K562 (cell line): ENCODE data around the gene TBC1D17. TPM values are rescaled to one million over a fixed set of nuclear protein-coding genes. Genes with fewer than 3 reads are reported as not detected.

ENCODE experiments used
- ATAC-seq: fragments of 200-7000 bp; cut with Tn5 transposase; 3 replicates; pipeline ENCODE4 v1.9.1; 2020; ENCODE audit warnings: moderate library complexity
- BruUV-seq: library from RNA; stranded (reverse); fragments of 400-500 nt; replicated peaks from 2 replicates; lab custom pipeline; 2021; lab: Mats Ljungman, UMichigan
- CTCF ChIA-PET: fragments of 300-600 bp; formaldehyde crosslinking; extraction: SDS; loops from one replicate; lab custom pipeline; 2021; ENCODE audit warnings: low intra/inter-chr PET ratio; lab: Yijun Ruan, JAX
- POLR2A ChIA-PET: fragments of 300-600, 350-650 bp; sonication (Branson Sonifier 250); formaldehyde crosslinking; extraction: SDS; loops from one replicate; lab custom pipeline; 2021; ENCODE audit warnings: antibody characterized with exemption, inconsistent platforms; lab: Yijun Ruan, JAX
- DNase-seq, 4 experiments: peaks; one replicate each; pipeline versions ENCODE4 v3.0.0 to v3.0.0-alpha.2; 2011 to 2018; ENCODE audit warnings: low spot score in 3 of 4, mixed read lengths in 3 of 4; ENCODE audit errors: extremely low read depth in 1 of 4
- FAIRE-seq: peaks from 2 replicates; lab custom pipeline; 2011; peaks lifted over from hg19 to GRCh38; lab: Jason Lieb, UNC
- H2AFZ ChIP-seq: 2 replicates; pipeline ENCODE4 v1.6.0; 2011; ENCODE audit warnings: low read depth, low read length, control low read depth, inconsistent platforms
- H3K27ac ChIP-seq: fragments of 200-600 bp; 3 replicates; pipeline ENCODE4 v1.8.0; 2011; ENCODE audit warnings: low read depth, mild to moderate bottlenecking, control low read depth, inconsistent platforms, low read length, moderate library complexity, mixed read lengths; ENCODE audit errors: extremely low read depth
- H3K27me3 ChIP-seq, 2 experiments: fragments of 300-600 bp in 1 of 2; 2 replicates in 1 of 2; 3 replicates in 1 of 2; pipeline versions ENCODE4 v1.6.0 to v1.8.0; 2011; ENCODE audit warnings: inconsistent platforms in 2 of 2, low read length in 2 of 2, mild to moderate bottlenecking in 1 of 2, mixed read lengths in 1 of 2, moderate library complexity in 1 of 2; ENCODE audit not compliant: control insufficient read depth in 2 of 2, insufficient read depth in 2 of 2
- H3K36me3 ChIP-seq: fragments of 300-600 bp; 3 replicates; pipeline ENCODE4 v1.8.0; 2011; ENCODE audit warnings: mild to moderate bottlenecking, low read length, inconsistent platforms; ENCODE audit not compliant: control insufficient read depth, insufficient read depth
- H3K4me1 ChIP-seq, 2 experiments: fragments of 200-600 bp in 1 of 2; replicated peaks in 1 of 2; 2 replicates in 1 of 2; 3 replicates in 1 of 2; pipeline versions ENCODE4 v1.5.1 to v1.8.0; 2011; ENCODE audit warnings: inconsistent platforms in 2 of 2, low read length in 2 of 2, mild to moderate bottlenecking in 1 of 2, mixed read lengths in 1 of 2, moderate library complexity in 1 of 2; ENCODE audit not compliant: control insufficient read depth in 2 of 2, insufficient read depth in 2 of 2
- H3K4me2 ChIP-seq: 2 replicates; pipeline ENCODE4 v1.6.1; 2011; ENCODE audit warnings: low read length, control low read depth, inconsistent platforms, mixed read lengths; ENCODE audit not compliant: insufficient read depth
- H3K4me3 ChIP-seq: fragments of 200-600 bp; sonication (generic), shearing (Covaris generic); 2 replicates; pipeline ENCODE4 v1.5.1; 2016; ENCODE audit warnings: control low read depth, inconsistent platforms
- H3K79me2 ChIP-seq: fragments of 200-600 bp; 3 replicates; pipeline ENCODE4 v1.8.0; 2011; ENCODE audit warnings: low read length, inconsistent platforms; ENCODE audit not compliant: control insufficient read depth, insufficient read depth
- H3K9ac ChIP-seq, 2 experiments: 2 replicates each; pipeline versions ENCODE4 v1.6.0 to v1.6.1; 2011; ENCODE audit warnings: low read depth in 2 of 2, low read length in 2 of 2, control low read depth in 1 of 2, inconsistent platforms in 1 of 2, mild to moderate bottlenecking in 1 of 2, mixed read lengths in 1 of 2; ENCODE audit not compliant: insufficient read depth in 1 of 2
- H3K9me1 ChIP-seq: one replicate; pipeline ENCODE4 v1.6.0; 2011; ENCODE audit warnings: inconsistent platforms, mild to moderate bottlenecking, low read length, moderate library complexity; ENCODE audit not compliant: control insufficient read depth, insufficient read depth
- H3K9me3 ChIP-seq: replicated peaks from 2 replicates; pipeline ENCODE4 v1.5.1; 2011; ENCODE audit warnings: low read depth, low read length, inconsistent platforms; ENCODE audit not compliant: control insufficient read depth, insufficient read depth
- H4K20me1 ChIP-seq: replicated peaks from 2 replicates; pipeline ENCODE4 v1.6.1; 2011; ENCODE audit warnings: low read length, inconsistent platforms, mixed read lengths; ENCODE audit not compliant: control insufficient read depth, insufficient read depth
- DACH1 ChIP-seq: fragments of 450-650 bp; IDR thresholded peaks from 2 replicates; pipeline ENCODE4 v1.6.1; 2018; ENCODE audit not compliant: partially characterized antibody
- ELF2 ChIP-seq: fragments of 250-450 bp; sonication (Bioruptor Pico); IDR thresholded peaks from 2 replicates; pipeline ENCODE4 v1.5.0; 2021; ENCODE audit warnings: mild to moderate bottlenecking
- FOSL1 ChIP-seq: fragments of 200-800 bp; sonication (Bioruptor generic); conservative IDR thresholded peaks from 2 replicates; pipeline ENCODE4 v1.6.1; 2016; ENCODE audit warnings: missing genetic modification characterization, missing compliant biosample characterization
- GTF3C2 ChIP-seq: IDR thresholded peaks from 3 replicates; pipeline ENCODE4 v1.6.1; 2011; ENCODE audit warnings: borderline replicate concordance, mild to moderate bottlenecking, moderate library complexity; ENCODE audit not compliant: insufficient read length; ENCODE audit errors: extremely low read depth
- POLR2G ChIP-seq: fragments of 200-400 bp; formaldehyde crosslinking; IDR thresholded peaks from 2 replicates; pipeline ENCODE4 v1.6.1; 2017; ENCODE audit warnings: low read depth, mild to moderate bottlenecking, antibody characterized with exemption, low read length, moderate library complexity
- SRSF7 ChIP-seq: fragments of 200-400 bp; formaldehyde crosslinking; optimal IDR thresholded peaks from 2 replicates; pipeline ENCODE3; 2017; ENCODE audit warnings: mild to moderate bottlenecking, low read depth, low read length
- ZFP36 ChIP-seq: fragments of 150-350 bp; IDR thresholded peaks from 2 replicates; pipeline ENCODE4 v1.6.1; 2018; ENCODE audit warnings: low read length, low read depth; ENCODE audit not compliant: partially characterized antibody
- ZMIZ1 ChIP-seq, 2 experiments: fragments of 150-350 bp in 1 of 2; IDR thresholded peaks; 2 replicates each; pipeline ENCODE4 v1.6.1; 2012 to 2016; ENCODE audit warnings: low read depth in 2 of 2, low read length in 2 of 2, mild to moderate bottlenecking in 1 of 2, moderate library complexity in 1 of 2
- ZNF436 ChIP-seq: fragments of 250-450, 450-650 bp; sonication (Bioruptor Pico); formaldehyde crosslinking; IDR thresholded peaks from 2 replicates; pipeline ENCODE4 v1.7.0; 2020; ENCODE audit warnings: mild to moderate bottlenecking
- ZNF445 ChIP-seq: fragments of 250-450 bp; sonication (Bioruptor Pico); IDR thresholded peaks from 2 replicates; pipeline ENCODE4 v1.4.0; 2020; ENCODE audit warnings: low read depth, mild to moderate bottlenecking, moderate library complexity
- WGBS: fragments of 100-300 bp; shearing (Covaris generic); methylation state at CpG from one replicate; pipeline ENCODE4 v1.1.6; 2016; ENCODE audit warnings: low coverage, mixed read lengths; ENCODE audit not compliant: insufficient coverage; ENCODE audit errors: missing lambda C conversion rate; 5-methylcytosine and 5-hydroxymethylcytosine counted together
- in situ Hi-C: fragments of 300-500 bp; cut with MboI; formaldehyde crosslinking; loops from 4 replicates; pipeline ENCODE4 v1.15.0; 2018; ENCODE audit warnings: inconsistent platforms, mixed read lengths
- intact Hi-C: fragments of 100-400 bp; cut with micrococcal nuclease; formaldehyde crosslinking; loops from 2 replicates; pipeline ENCODE4 v1.14.2; 2022
- polyA plus RNA-seq, 8 experiments: library from polyadenylated mRNA; depleted of rRNA in 4 of 8; stranded (reverse) in 5 of 8; unstranded in 3 of 8; fragments of >200 nt; fragmentation: Nextera tagmentation in 2 of 8; fragmentation: Illumina TruSeq in 1 of 8; extraction: Ambion mirVana in 2 of 8; extraction: Trizol in 1 of 8; gene quantifications; 2 replicates each; pipeline versions ENCODE4 v1.2.1 to v1.2.3, GENCODE V29; 2011 to 2014; ENCODE audit warnings: inconsistent platforms in 1 of 8, missing spikeins in 1 of 8
- total RNA-seq, 7 experiments: library from RNA; depleted of rRNA in 6 of 7; stranded (reverse); fragments of >200 nt in 6 of 7; fragmentation: Illumina TruSeq in 2 of 7; extraction: Trizol in 2 of 7; gene quantifications; 2 replicates each; pipeline versions ENCODE4 v1.2.1 to v1.2.3, GENCODE V29; 2011 to 2021; ENCODE audit warnings: low replicate concordance in 1 of 7
- TF ChIP-seq, protein P1 (sequence below): fragments of 250-450 bp; sonication (Bioruptor Pico); IDR thresholded peaks from 2 replicates; pipeline ENCODE4 v1.5.0; 2020; ENCODE audit warnings: mild to moderate bottlenecking

TBC1D17 gene
- total and polyA plus RNA-seq, 9 of the 15 experiments (the other 6 are each of a cell fraction or from before 2014, with no cell fraction given): 0.42 to 16.0 (median 3.8) TPM

GRCh38 chr19:49871349-49871985 lies 6.0 kb upstream of the TBC1D17 start:
- Histone ChIP-seq H3K4me2 (no peak overlapping the region), H3K4me3 (no peak overlapping the region), H4K20me1 (peaks cover 4% of the 10 kb centered on the region; the same call in 1 of the 2 replicates), H3K9me1 (peaks cover 4% of the 10 kb centered on the region), H3K27ac (peak overlapping the region; percentile 26; the same call in 2 of the 3 replicates), H2AFZ (no peak overlapping the region), H3K36me3 (peaks cover 44% of the 10 kb centered on the region), H3K27me3 (no peaks in the 10 kb centered on the region), H3K79me2 (peaks cover 45% of the 10 kb centered on the region), H3K9me3 (no peaks in the 10 kb centered on the region), H3K9ac (peak overlapping the region in 1 of 2 experiments; percentile 81; a peak in 2 of 4 replicates), H3K4me1 (peaks cover 29 to 90% of the 10 kb centered on the region in 2 experiments)
- in situ Hi-C loops (loop anchor here (10.0 kb wide), 1 partner anchor 377 kb away; the partner anchor contains the start of gene RPS11), intact Hi-C loops (loop anchor here (10.0 kb wide), 1 partner anchor 157 kb away; no protein-coding TSS in a partner anchor)
- WGBS: 92% methylated on average over 10 of the region's 17 CpGs
- no peak for DNase-seq
- FAIRE-seq: no peak
- POLR2A ChIA-PET: no interaction called here
- CTCF ChIA-PET: interaction anchor here (0.7 kb wide), 1 partner anchor 69 kb away, joined by 3 read pairs; no protein-coding TSS in a partner anchor
- ATAC-seq: no peak
- BruUV-seq: no TSS peak
- TF ChIP-seq ZMIZ1 (IDR thresholded peaks at IDR 0.05; ENCODE audit: low read depth in 2 of 2, low read length in 2 of 2) (no peak), GTF3C2 (peak; percentile 32), POLR2G (0 out of 2 replicates have a peak, but pooled peaks have one; percentile 15), DACH1 (no peak), SRSF7 (no peak), FOSL1 (tag) (no peak), ELF2 (no peak), ZNF445 (CRISPR knock-in tag) (no peak), ZNF436 (CRISPR knock-in tag) (peak; percentile 80), ZFP36 (peak; percentile 98)
- TF ChIP-seq, protein P1, sequence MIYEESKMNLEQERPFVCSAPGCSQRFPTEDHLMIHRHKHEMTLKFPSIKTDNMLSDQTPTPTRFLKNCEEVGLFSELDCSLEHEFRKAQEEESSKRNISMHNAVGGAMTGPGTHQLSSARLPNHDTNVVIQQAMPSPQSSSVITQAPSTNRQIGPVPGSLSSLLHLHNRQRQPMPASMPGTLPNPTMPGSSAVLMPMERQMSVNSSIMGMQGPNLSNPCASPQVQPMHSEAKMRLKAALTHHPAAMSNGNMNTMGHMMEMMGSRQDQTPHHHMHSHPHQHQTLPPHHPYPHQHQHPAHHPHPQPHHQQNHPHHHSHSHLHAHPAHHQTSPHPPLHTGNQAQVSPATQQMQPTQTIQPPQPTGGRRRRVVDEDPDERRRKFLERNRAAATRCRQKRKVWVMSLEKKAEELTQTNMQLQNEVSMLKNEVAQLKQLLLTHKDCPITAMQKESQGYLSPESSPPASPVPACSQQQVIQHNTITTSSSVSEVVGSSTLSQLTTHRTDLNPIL (CRISPR knock-in tag): no peak
